ENCODE data around the gene GAPDH. TPM values are rescaled to one million over a fixed set of nuclear protein-coding genes. Genes with fewer than 3 reads are reported as not detected.
A peak's percentile ranks its signal among the peaks of the same experiment; 100 is the strongest.
"Not testable (repeated sequence)": the region's sequence is repeated elsewhere in the genome, so short reads cannot be mapped to it uniquely, and the experiment has no call there.

The GAPDH gene
- total RNA-seq, 2 donors from 2014 or later, result 5,900 to 8,209 TPM

DNA sequence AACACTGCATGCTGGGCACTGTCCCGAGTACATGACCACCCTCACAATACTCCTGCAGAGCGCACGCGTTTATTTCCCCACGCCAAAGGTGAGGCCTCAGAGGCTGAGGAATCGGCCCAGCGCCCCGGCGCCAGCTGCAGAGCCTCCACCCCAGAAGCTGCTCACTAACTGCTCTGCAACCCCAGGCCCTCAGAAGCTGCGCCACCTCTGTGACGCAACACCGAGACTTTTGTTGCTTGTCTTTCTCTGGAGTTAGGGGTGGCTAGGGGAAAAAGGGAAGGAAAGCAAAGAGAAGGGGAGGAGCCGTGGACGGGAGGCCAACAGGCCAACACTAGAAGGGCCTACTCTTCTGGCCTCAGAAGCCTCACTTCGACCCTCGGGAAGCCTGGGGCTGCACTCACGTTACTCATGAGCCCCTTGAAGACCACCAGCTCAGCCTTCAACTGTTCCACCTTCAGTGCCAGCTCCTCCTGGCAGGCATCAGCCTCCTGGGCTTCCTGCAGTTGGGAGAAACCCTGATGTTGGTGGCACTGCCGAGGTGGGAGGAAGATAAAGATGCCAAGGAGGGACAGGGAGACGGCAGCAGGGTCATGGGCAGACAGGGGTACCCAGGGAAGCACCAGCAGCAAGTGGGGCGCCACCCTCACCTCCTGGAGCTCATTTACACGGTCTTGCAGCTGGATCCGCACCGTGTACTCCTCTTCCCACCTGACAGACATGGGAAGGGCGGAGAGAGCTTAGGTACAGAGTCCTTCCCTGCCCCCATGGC, 16.2 kb downstream of the GAPDH start:
- Mint-ChIP-seq H3K9me3 (no peaks in the 10 kb centered on the region), H3K27ac (no peak overlapping the region), H3K36me3 (peaks cover 7 to 14% of the 10 kb centered on the region in 2 donors)
- no peak for ATAC-seq
- DNase-seq (ENCODE audit: low spot score in 2 of 2), result no peak

DNA sequence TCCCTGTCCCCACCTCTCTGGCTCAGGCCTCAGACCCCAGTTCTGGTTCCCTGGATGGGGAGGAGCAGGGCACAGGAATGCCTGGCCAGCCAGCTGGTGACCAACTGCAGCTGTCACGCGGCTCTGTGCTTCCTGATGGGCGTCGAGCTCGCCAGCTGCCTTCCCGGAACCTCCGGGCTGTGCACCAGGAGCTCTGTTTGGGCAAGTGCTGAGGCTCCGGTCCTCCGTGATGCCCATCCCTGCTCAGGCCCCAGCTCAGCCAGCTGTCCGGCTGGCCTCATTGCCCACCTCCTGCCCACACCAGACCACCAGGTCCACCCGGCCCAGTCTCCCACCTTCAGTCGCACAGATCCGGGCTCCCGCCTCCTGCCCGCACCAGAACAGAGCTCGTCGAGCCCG, 16.7 kb downstream of the GAPDH start:
- H3K27ac Mint-ChIP-seq, result peak overlapping the region; percentile 50 to 71
- ATAC-seq (no peak), DNase-seq (ENCODE audit: low spot score in 2 of 2) (no peak)
- H3K36me3 Mint-ChIP-seq, result peaks cover 7 to 14% of the 10 kb centered on the region in 2 donors
- no peaks in the 10 kb centered on the region for H3K9me3 Mint-ChIP-seq

DNA sequence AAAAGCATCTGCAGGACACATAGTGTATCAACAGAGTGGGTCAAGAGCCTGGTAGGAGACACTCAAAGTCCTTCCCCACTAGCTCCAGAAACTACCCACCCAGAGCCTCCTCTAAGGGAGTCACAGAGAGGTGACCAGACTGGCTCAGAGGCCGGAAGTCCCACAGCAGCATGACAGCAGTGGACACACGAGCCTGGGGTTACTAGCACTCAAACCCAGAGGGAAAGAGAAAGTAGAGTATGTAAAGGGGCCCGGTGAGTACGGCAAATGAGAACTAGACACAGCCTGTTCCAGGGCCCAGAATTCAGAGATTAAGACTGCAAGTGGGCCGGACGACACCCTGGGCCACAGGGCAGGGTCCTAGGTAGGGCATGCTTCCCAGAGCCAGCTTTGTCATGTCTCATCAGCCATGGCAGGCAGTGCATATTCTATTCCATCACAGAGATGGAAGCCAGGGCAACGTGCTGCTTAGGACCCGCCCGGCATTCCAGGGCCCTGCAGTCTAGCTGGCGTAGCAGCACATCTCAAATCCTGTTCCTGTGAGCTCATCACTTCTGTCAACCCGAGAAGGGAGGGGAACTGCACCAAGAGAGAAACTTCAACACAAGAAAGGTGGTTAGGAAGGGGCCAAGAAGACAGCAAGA, 17.3 kb downstream of the GAPDH start:
- ATAC-seq (no peak), DNase-seq (ENCODE audit: low spot score in 2 of 2) (no peak)
- Mint-ChIP-seq H3K9me3 (no peaks in the 10 kb centered on the region), H3K36me3 (peaks cover 11 to 14% of the 10 kb centered on the region in 2 donors), H3K27ac (peak overlapping the region; percentile 50 to 71)

DNA sequence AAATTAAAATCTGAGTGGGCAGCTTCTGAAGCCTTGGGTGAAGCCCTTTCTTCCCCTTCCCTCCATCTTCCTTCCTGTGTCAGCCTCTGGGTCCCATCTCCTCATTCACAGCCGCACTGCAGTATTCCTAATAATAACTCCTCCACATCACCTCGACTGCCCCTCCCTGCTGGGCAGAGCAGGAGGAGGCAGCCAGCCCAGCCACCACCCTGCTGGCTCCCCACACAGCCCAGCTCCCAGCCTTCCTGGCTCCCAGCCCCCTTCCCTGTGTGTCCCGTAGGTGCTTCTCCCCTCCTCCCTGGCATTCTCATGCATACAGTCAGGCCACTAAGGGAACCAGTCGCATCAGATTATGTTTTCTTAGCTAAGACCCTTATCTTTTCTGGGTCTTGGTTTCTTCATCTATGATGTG, 17.8 kb downstream of the GAPDH start:
- H3K9me3 Mint-ChIP-seq, result no peaks in the 10 kb centered on the region
- H3K36me3 Mint-ChIP-seq, result peaks cover 12 to 14% of the 10 kb centered on the region in 2 donors
- ATAC-seq (no peak), DNase-seq (ENCODE audit: low spot score in 2 of 2) (no peak)
- H3K27ac Mint-ChIP-seq, result no peak overlapping the region

DNA sequence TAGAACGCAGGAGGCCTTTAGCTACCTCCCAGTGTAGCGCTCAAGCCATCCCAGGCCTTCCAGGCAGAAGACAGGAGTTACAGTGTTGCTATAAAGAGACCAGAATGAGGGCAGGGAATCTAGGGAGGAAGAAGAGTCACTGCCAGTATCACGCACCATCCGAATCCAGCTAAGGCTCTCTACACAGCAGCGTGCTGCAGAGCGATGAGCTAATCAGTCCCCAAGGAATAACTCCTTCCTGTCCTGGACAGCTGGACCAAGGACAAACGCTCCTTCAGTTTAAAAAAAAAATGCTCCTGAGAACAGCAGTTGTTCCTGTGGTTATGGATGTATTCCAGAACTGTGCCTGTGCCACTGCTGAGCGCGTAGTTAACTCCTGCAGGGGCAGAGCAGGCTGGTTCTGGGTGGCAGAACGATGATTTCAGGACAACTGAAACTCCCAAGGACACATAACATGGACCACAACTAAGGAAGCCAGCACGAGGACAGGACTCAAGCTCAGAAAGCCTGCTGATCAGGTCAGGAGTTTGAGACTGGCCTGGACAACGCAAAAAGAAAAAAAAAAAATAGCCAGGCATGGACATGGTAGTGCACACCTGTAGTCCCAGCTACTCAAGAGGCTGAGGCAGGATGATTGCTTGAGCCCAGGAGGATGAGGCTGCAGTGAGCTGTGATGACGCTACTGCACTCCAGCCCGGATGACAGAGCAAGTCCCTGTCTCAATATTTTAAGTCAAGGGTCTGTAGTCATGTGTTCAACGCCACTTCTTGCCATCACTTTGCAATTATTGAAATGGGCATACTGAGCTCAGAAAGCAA, 18.9 kb downstream of the GAPDH start:
- no peaks in the 10 kb centered on the region for H3K9me3 Mint-ChIP-seq
- ATAC-seq, result no peak
- H3K27ac Mint-ChIP-seq, result no peak overlapping the region

DNA sequence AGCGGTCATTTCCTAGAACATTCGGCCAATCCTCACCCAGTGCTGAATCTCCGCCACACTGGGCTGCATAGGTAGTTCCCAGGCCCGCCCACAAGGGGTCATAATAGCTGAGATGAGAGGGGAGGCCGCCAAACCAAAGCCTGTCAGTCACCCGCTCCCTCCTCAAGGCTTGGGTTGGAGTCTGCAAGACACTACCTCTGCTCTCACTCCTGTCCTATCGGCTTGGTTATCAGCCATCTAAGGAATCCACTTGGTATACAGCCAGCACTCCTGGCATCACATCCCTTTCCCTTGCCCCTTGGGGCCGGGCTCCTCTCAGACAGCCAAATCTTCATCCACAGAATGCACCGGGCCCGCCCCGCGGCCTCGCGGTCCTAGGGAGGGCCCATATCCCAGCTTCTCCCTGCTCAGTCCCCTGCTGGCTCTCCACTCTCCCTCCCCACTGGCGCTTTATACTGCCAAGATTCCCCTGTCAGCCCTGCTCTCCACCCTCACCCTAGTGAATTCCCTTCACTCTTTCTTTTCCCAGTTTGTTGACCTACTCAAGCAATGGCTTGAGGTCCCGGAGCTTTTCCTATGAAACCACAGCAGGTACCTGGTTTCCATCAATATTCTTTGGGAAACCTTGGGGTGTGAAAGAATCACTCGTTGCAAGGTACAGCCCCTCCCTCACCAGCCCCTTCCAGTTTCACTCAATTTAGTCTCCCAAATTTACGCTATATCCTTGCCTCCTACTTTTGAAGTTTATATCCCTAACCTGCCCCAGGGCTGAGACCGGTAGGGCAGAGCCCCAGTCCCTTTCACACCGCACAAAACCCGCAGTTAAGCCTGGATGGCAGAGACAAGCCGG, 20.1 kb downstream of the GAPDH start:
- H3K27ac Mint-ChIP-seq, result peak overlapping the region; percentile 75 to 76

More for the DNA sequence above, 18.9 kb downstream of the GAPDH start:
- peaks cover 12 to 14% of the 10 kb centered on the region in 2 donors for H3K36me3 Mint-ChIP-seq
- no peak for DNase-seq (ENCODE audit: low spot score in 2 of 2)

DNA sequence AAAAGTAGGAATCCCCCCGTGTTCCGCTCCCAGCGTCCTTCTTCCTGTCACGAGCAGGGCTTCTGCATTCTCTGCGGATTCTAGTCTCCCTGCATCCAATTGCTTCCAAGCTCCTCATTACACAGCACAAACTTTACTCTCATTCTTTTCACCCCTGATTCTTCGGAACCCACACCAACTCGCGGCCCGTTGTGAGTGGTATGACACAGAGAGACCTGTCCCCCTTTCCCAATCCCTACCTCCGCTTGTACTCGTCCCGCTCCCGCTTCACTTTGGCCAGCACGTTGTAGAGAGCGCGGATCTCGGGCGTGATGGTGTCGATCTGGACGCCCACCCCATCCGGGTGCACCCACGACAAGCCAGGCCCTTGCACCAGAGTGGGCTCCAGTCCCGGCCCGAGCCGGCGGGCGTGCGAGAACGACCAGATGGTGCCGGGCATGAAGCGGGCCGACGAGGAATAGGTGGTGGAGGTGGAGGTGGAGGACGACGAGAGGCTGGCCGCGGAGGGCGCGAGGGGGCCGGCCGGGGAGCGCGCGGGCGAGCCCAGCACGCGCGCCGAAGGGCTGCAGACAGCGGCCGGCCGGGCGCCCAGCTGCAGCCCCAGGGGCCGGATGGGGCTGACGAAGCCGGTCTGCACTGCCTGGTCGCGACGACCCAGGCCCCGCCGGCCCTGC, 20.8 kb downstream of the GAPDH start:
- Mint-ChIP-seq H3K36me3 (peaks cover 19 to 23% of the 10 kb centered on the region in 2 donors), H3K9me3 (no peaks in the 10 kb centered on the region), H3K27ac (peak overlapping the region; percentile 66 to 76)
- DNase-seq (ENCODE audit: low spot score in 2 of 2) (no peak), ATAC-seq (peak; percentile 5 to 9)

More for the DNA sequence above, 20.1 kb downstream of the GAPDH start:
- DNase-seq (ENCODE audit: low spot score in 2 of 2) (peak in 1 of 2 donors; percentile 79), ATAC-seq (peak; percentile 55 to 64)
- no peaks in the 10 kb centered on the region for H3K9me3 Mint-ChIP-seq
- peaks cover 12 to 16% of the 10 kb centered on the region in 2 donors for H3K36me3 Mint-ChIP-seq

DNA sequence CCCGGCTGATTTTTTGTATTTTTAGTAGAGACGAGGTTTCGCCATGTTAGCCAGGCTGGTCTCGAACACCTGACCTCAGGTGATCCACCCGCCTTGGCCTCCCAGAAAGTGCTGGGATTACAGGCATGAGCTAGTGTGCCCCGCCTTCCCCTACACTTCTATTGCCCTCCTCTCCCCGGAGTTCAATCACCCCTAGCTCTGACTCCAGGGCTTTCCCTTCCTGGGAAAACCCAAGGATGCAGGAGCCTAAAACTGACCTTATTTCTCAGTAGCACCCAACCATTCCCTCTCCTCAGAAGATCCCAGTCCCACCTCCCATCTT, 22.1 kb downstream of the GAPDH start:
- not testable (repeated sequence) for ATAC-seq; H3K9me3 Mint-ChIP-seq; DNase-seq (ENCODE audit: low spot score in 2 of 2)
- peak overlapping the region; percentile 63 to 90 for H3K27ac Mint-ChIP-seq
- H3K36me3 Mint-ChIP-seq, result peaks cover 29% of the 10 kb centered on the region in 2 donors

DNA sequence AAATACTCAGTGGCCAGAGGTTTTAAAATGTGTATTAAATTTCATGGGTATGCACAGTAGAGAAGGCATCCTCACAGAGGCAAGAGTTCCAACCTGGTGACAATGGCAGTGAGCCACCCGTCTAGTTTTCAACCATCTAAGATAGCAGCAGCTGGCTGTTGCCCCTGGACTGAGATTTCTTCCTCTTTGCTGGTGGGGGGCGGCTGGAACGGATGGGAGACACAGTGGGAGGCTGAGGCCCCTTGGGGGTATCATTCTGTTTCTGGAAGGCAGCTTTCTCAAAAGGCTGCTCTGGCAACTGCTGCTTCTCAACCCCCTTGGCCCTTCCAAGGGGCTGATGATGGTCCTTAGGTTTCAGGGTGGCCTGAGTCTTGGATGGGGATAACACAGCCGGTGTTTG, 22.5 kb downstream of the GAPDH start:
- no peaks in the 10 kb centered on the region for H3K9me3 Mint-ChIP-seq
- H3K27ac Mint-ChIP-seq, result peak overlapping the region; percentile 63 to 90
- H3K36me3 Mint-ChIP-seq, result peaks cover 29 to 32% of the 10 kb centered on the region in 2 donors
- DNase-seq (ENCODE audit: low spot score in 2 of 2) (no peak), ATAC-seq (no peak)

DNA sequence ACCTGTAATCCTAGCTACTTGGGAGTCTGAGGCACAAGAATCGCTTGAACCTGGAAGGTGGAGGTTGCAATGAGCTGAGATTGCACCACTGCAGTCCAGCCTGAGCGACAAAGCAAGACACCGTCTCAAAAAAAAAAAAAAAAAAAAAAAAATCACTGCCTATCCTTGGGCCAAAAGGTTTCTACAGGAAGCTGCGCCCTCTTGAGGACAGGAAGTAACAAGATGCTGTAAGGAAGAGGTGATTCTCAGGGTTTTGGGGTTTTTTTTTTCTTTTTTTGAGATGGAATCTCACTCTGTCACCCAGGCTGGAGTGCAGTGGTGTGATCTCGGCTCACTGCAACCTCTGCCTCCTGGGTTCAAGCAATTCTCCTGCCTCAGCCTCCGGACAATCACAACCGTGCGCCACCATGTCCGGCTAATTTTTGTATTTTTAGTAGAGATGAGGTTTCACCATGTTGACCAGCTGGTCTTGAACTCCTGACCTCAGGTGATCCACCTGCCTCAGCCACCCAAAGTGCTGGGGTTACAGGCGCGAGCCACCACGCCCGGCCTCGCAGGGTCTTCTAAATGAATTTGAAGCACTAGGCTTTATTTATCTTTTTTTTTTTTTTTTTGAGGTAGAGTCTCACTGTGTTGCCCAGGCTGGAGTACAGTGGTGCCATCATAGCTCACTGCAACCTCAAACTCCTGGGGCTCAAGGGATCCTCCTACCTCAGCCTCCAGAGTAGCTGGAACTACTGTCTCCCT, 23.9 kb downstream of the GAPDH start:
- DNase-seq (ENCODE audit: low spot score in 2 of 2) (peak in 1 of 2 donors; percentile 55), ATAC-seq (peak; percentile 17 to 18)
- not testable (repeated sequence) for H3K9me3 Mint-ChIP-seq, H3K27ac Mint-ChIP-seq
- peaks cover 32 to 37% of the 10 kb centered on the region in 2 donors for H3K36me3 Mint-ChIP-seq

DNA sequence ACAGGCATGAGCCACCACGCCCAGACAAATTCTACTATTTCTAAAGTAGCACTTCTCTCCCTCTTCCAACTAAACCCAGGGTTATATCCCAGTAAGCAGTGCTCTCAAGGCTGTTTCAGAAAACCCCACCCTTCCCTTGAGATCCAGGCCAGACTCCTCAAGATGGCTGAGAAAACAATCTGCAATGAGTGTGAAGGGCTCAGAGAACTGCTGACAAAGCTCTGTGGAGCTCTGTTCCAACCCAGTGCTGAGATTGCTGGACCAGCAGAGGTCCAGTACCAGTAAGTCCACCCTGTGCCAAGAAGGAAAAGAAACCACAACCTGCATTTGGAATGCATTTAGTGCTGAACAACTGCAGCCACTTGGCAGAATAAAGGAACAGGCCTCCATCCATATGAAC, 25.2 kb downstream of the GAPDH start:
- H3K9me3 Mint-ChIP-seq, result no peaks in the 10 kb centered on the region
- peaks cover 32 to 43% of the 10 kb centered on the region in 2 donors for H3K36me3 Mint-ChIP-seq
- ATAC-seq, result no peak
- peak overlapping the region in 1 of 2 donors; percentile 71 for H3K27ac Mint-ChIP-seq
- DNase-seq (ENCODE audit: low spot score in 2 of 2), result no peak

DNA sequence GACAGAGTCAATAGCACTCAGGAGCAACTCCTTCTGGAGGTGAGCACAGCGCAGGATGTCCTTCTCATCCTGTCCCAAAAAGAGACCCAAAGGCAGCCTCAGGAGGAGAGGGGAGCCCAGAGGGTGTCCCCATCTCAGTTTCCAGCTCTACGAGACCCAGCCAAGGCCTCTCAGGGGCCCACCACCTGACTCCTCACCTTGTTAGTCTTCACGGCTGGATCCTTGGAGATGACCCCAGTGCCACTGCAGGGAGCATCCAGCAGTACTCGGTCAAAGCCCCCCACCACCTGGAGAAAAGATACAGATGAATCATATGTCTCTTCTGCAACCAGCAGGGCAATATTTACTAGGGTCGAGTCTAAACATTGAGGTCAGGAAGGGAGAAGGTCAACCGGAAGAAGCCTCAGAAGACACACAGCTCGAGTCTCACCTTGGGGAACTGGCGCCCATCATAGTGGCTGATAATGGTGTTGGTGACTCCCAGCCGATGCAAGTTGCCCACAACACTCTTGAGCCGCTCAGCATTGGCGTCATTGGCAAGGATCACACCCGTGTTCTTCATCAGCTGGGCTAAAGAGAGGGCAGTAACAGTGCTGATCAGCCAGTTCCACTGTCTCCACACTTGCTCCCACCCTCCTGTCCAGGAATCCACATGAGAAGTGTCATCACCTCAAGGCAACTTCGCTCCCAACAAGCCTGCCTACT, 26.3 kb downstream of the GAPDH start:
- no peaks in the 10 kb centered on the region for H3K9me3 Mint-ChIP-seq
- H3K36me3 Mint-ChIP-seq, result peaks cover 25 to 47% of the 10 kb centered on the region in 2 donors
- ATAC-seq (no peak), DNase-seq (ENCODE audit: low spot score in 2 of 2) (no peak)
- H3K27ac Mint-ChIP-seq, result peak overlapping the region in 1 of 2 donors; percentile 29

DNA sequence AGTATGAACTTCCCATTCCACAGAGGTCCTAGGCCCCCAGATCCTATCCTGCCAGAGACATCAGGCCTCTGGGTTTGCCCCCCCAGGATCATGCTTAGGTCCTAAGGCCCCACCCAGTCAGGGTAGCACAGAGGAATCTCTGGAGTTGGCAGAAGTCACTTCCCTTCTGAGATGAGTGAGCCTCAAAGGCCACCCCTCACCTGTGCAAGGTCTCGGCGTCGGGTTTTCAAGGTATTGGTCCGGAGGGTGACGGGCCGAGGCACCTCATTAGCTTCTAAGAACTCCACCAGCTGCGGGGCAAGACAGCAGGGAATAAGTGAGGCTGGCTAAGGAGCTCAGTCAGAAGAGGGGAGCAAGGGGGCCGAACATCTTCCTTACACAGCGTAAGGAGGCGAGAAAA, 28.6 kb downstream of the GAPDH start:
- ATAC-seq, result no peak
- Mint-ChIP-seq H3K27ac (peak overlapping the region; percentile 46 to 74), H3K36me3 (peaks cover 44 to 65% of the 10 kb centered on the region in 2 donors), H3K9me3 (no peaks in the 10 kb centered on the region)
- DNase-seq (ENCODE audit: low spot score in 2 of 2), result no peak

DNA sequence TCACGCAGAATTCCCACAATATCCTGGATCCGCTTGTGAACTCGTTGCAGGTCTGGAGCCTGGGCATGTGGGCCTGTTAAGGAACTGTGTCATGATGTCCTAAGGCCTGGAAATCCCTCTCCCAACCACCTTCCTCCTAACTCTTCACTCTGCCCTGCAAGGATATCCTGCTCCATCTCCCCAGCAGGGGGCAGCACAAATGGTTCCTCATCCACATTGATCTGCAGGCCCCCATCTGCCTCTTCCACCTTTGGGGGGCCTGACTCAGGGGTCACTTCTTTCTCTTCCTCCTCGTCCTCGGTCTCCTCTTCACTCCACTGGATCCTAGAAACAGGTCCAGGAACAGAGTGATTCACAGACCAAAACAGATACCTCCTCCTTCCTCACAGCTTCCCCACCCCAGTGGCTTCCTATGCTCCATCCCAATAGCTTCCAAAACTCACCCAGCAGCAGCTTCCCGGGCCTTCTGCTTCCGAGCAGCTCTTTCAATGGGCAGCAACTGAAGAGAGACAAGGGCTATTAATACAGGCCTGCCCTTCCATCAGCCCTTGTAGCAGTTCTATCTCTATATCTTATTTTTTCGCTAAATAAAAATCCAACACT, 29.2 kb downstream of the GAPDH start:
- ATAC-seq (peak; percentile 33 to 38), DNase-seq (ENCODE audit: low spot score in 2 of 2) (peak in 1 of 2 donors; percentile 78)
- H3K27ac Mint-ChIP-seq, result peak overlapping the region in 1 of 2 donors; percentile 17
- peaks cover 51 to 70% of the 10 kb centered on the region in 2 donors for H3K36me3 Mint-ChIP-seq
- no peaks in the 10 kb centered on the region for H3K9me3 Mint-ChIP-seq
